Motor neuron (in vitro differentiated cells): Measurements from ENCODE around the gene MMP8. TPM values are rescaled to one million over a fixed set of nuclear protein-coding genes. Genes with fewer than 3 reads are reported as not detected.

ENCODE experiments used
- ATAC-seq, 8 experiments: fragments of 200-7000 bp; cut with Tn5 transposase; replicated peaks in 6 of 8; 2 replicates each; pipeline ENCODE4 v1.8.0; 2021; ENCODE audit warnings: mild to moderate bottlenecking in 8 of 8, moderate library complexity in 8 of 8
- H3K27ac ChIP-seq, 2 donors: fragments of 250-450 bp; sonication (Bioruptor Pico); 2 replicates each; pipeline ENCODE4 v1.9.0; 2021; ENCODE audit warnings: antibody characterized with exemption in 2 of 2, mild to moderate bottlenecking in 2 of 2, moderate library complexity in 1 of 2
- H3K4me1 ChIP-seq, 2 donors: fragments of 250-450 bp; sonication (Bioruptor Pico); replicated peaks in 1 of 2; 2 replicates each; pipeline ENCODE4 v1.6.1; 2021; ENCODE audit warnings: antibody characterized with exemption in 2 of 2, mild to moderate bottlenecking in 2 of 2, moderate library complexity in 1 of 2
- H3K4me3 ChIP-seq, 5 donors: fragments of 250-450 bp; sonication (Bioruptor Pico); 2 replicates each; pipeline ENCODE4 v1.9.0; 2021; ENCODE audit warnings: antibody characterized with exemption in 5 of 5, mild to moderate bottlenecking in 5 of 5, moderate library complexity in 4 of 5
- WGBS, 10 experiments: fragments of 450-650 bp; shearing (Covaris generic); methylation state at CpG; one replicate each; pipeline ENCODE4 v1.0.0; 2022; 5-methylcytosine and 5-hydroxymethylcytosine counted together
- in situ Hi-C, 9 experiments: fragments of 400-800 bp; cut with MboI; loops; one replicate each; pipeline ENCODE4 v1.15.0; 2021; ENCODE audit warnings: low sequenced_read_pairs in 9 of 9, low pct_unique_long_range_greater_than_20kb in 2 of 9; ENCODE audit not compliant: unreplicated experiment in 9 of 9
- total RNA-seq, 8 experiments: library from RNA; unstranded; fragments of 300-600 nt; gene quantifications; 2 replicates each; pipeline versions ENCODE4 v1.2.3 to v1.2.4, GENCODE V29; 2022

MMP8 gene, protein sequence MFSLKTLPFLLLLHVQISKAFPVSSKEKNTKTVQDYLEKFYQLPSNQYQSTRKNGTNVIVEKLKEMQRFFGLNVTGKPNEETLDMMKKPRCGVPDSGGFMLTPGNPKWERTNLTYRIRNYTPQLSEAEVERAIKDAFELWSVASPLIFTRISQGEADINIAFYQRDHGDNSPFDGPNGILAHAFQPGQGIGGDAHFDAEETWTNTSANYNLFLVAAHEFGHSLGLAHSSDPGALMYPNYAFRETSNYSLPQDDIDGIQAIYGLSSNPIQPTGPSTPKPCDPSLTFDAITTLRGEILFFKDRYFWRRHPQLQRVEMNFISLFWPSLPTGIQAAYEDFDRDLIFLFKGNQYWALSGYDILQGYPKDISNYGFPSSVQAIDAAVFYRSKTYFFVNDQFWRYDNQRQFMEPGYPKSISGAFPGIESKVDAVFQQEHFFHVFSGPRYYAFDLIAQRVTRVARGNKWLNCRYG
- under 1 TPM in 5 of 8 experiments, not detected in 3; 0.10 to 0.32 (median 0.21) TPM for total RNA-seq

DNA sequence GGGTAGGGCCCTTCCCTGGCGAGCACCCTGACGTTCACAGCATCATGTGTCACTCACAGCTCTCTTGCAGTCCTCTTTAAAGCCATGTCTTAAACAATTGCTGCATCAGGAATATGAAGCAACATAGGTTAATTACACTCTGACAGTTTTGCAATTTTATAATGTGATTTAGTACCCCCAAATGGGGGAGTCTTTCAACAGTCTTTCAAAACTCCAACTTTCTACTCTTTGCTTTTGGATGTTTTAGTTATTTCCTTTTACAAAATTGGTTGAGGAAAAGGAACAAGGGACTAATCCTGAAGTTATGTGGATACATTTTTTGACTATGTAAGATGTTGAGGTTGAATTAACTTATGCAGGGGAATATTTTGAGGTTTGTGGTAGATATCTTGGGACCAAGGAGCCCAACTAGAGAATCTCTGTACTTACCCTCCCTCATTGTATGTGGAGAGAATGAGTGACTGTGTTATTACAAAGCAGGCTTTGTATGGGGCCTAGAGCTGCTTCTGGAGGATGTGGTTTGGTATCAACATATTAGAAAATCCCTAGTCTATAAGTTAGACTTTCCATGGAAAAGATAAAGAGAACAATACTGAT lies at the start of gene MMP8:
Gene MMP8, minus strand, starts transcription at position 51 of the 597 bp plus-strand sequence. CDS start 99 bp downstream, outside the sequence.
- no peak for ATAC-seq
- in situ Hi-C loops, result no loop called here
- H3K4me3 ChIP-seq, result no peak within 1 kb of the TSS
- H3K4me1 ChIP-seq, result no peaks in the 10 kb centered on the region
- WGBS, 10 experiments, result 0 to 86% (median 38%) methylated on average over 1 to 2 of the region's 2 CpGs; no CpG with 5 or more reads in 4 of the 10 experiments
- no peak within 1 kb of the TSS for H3K27ac ChIP-seq

DNA sequence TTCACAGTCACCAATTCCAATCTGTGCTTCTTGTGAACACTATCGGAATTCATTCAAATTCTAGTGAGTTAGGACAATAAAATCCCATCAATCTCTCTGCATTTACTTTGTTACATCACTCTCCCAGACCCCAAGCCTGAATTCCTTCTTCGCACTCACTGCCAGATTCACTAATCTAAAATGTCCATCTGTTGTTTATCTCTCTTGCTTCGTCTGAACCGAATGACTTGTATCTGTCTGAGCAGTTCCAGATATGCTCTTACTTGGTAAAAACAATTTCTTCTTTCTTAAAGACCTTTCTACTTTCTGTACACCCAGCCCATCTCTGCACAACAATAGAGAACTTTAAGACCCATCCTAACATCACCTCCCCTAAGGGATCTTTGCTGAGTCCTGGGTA lies 48.6 kb upstream of the MMP8 start:
- WGBS, 10 experiments, result 20 to 100% (median 64%) methylated on average over 1 to 4 of the region's 4 CpGs
- no peak overlapping the region for H3K27ac ChIP-seq
- no peak for ATAC-seq
- H3K4me1 ChIP-seq, result peaks cover 0 to 3% of the 10 kb centered on the region in 2 donors
- in situ Hi-C loops, result no loop called here
- H3K4me3 ChIP-seq, result no peak overlapping the region

- peaks cover 0 to 3% of the 10 kb centered on the region in 2 donors for H3K4me1 ChIP-seq
- 0 to 100% (median 43%) methylated on average over 1 of the region's 1 CpG; no CpG with 5 or more reads in 4 of the 10 experiments for WGBS, 10 experiments
- H3K4me3 ChIP-seq, result no peak overlapping the region
- in situ Hi-C loops, result no loop called here
- no peak overlapping the region for H3K27ac ChIP-seq
- no peak for ATAC-seq
These were observed 46.6 kb upstream of the MMP8 start for GRCh38 chr11:102771351-102771750.

DNA sequence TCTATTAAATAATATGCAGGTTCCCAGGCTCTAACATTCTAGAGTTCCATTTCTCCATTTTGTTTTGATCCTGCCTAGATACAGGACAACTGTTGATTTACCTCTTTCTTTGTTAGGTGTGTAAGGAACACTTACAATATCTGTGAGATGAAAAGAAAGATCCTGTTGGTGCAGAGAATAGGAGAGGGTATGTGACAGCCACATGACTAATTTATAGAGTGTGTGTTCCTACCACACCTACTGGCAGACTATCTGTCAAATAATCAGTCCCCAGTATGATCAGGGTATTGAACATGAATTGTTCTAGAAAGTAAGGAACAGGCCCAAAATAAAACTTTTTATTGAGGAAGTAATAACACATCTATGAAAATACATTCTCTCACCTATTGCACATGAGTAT lies 45.4 kb upstream of the MMP8 start:
- in situ Hi-C loops, result no loop called here
- no peak overlapping the region for H3K4me3 ChIP-seq
- no peak for ATAC-seq
- peaks cover 0 to 3% of the 10 kb centered on the region in 2 donors for H3K4me1 ChIP-seq
- no peak overlapping the region for H3K27ac ChIP-seq

DNA sequence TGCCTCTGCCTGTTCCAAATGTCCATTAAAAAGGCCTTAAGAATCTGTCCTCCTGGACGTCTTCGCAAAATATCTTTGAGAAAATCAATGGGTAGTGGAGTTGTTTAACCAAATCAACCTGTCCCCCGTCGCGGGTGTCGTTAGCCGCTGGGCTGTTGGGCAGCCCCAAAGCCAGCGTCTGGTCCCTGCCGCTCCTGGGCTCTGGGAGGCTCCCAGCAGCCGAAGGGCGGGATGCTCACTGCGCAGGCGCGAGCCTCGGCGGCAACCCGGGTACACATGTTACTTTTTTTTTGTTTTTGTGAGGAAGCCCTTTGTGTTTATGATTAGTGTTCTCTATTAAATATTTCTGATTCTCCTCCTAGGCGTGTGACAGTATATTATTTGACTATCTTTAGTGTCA lies 43.0 kb upstream of the MMP8 start:
- no peak for ATAC-seq
- 43 to 97% (median 90%) methylated on average over 1 to 11 of the region's 18 CpGs; no CpG with 5 or more reads in 3 of the 10 experiments for WGBS, 10 experiments
- H3K27ac ChIP-seq, result no peak overlapping the region
- H3K4me1 ChIP-seq, result no peaks in the 10 kb centered on the region
- H3K4me3 ChIP-seq, result no peak overlapping the region
- in situ Hi-C loops, result no loop called here

- no peak for ATAC-seq
- 0 to 100% (median 61%) methylated on average over 1 to 2 of the region's 2 CpGs for WGBS, 10 experiments
- Histone ChIP-seq H3K27ac (no peak overlapping the region), H3K4me3 (no peak overlapping the region), H3K4me1 (peaks cover 0 to 4% of the 10 kb centered on the region in 2 donors)
- in situ Hi-C loops, result no loop called here
These were observed 38.7 kb upstream of the MMP8 start for GRCh38 chr11:102763440-102763839.

DNA sequence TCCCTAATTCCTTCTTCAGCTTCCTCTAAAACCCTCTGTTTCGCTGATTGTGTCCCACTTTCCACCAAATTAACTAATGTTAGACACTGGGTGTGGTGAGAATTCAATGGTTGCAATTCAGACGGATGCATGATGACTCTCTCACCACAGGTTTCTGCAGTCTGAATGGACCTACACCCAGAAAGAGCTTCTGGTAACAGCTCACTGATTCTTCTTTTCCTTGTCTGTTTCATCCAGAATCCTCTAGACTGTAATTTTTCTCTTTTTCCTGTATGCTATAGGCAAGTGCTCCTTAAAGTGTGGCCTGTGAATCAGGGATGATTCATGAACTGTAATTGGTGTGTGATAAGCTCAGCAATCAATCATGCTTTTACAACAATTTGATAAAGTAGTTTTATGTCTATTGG lies 37.6 kb upstream of the MMP8 start:
- H3K4me1 ChIP-seq, result peaks cover 0 to 4% of the 10 kb centered on the region in 2 donors
- no peak overlapping the region for H3K4me3 ChIP-seq
- in situ Hi-C loops, result no loop called here
- no peak overlapping the region for H3K27ac ChIP-seq
- ATAC-seq, result peak in 4 of 8 experiments; percentile 55 to 83 (median 69)
- 0 to 71% (median 20%) methylated on average over 1 to 2 of the region's 2 CpGs; no CpG with 5 or more reads in 3 of the 10 experiments for WGBS, 10 experiments

DNA sequence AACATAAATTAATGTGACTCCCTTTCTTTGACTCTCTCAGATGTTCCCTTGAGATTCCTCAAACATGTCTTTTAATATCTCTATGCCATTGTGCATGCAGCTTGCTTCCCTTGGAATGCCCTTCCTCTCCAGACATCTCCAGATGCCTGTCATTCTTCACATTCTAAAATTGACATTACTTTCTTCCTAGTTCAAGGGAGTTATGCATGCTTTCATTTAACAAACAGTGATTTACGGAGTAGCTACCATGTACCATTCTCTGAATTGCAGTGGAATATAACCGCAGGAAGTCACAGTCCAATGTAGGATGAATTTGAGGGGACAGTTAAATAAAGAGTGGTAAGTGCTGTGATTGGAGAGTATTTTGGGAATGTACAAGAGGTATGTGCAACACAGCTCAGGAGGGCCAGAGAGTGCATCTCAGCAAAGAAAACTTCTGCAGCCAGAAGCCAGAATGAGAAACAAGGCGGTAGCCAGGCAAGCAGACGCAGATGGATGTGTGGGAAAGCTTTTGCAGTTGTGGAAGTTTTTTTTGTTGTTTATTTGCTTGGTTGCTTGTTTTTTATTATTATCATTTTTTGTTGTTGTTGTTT lies 37.0 kb upstream of the MMP8 start:
- no peak overlapping the region for H3K4me3 ChIP-seq
- in situ Hi-C loops, result no loop called here
- WGBS, 10 experiments, result 40 to 100% (median 79%) methylated on average over 1 to 4 of the region's 4 CpGs; no CpG with 5 or more reads in 1 of the 10 experiments
- ATAC-seq, result peak in 2 of 8 experiments; percentile 30 to 38
- no peak overlapping the region for H3K27ac ChIP-seq
- H3K4me1 ChIP-seq, result peaks cover 0 to 4% of the 10 kb centered on the region in 2 donors

- Histone ChIP-seq H3K4me3 (peak overlapping the region in 1 of 5 donors; percentile 6), H3K4me1 (peaks cover 0 to 4% of the 10 kb centered on the region in 2 donors), H3K27ac (no peak overlapping the region)
- 0 to 94% (median 80%) methylated on average over 1 to 4 of the region's 4 CpGs; no CpG with 5 or more reads in 1 of the 10 experiments for WGBS, 10 experiments
- ATAC-seq, result peak in 5 of 8 experiments; percentile 66 to 78 (median 70)
- in situ Hi-C loops, result no loop called here
These were observed 35.7 kb upstream of the MMP8 start for GRCh38 chr11:102760344-102761035.

- peaks cover 0 to 4% of the 10 kb centered on the region in 2 donors for H3K4me1 ChIP-seq
- 65 to 88% (median 68%) methylated on average over 1 to 2 of the region's 2 CpGs; no CpG with 5 or more reads in 2 of the 10 experiments for WGBS, 10 experiments
- peak in 2 of 8 experiments; percentile 17 to 22 for ATAC-seq
- no peak overlapping the region for H3K4me3 ChIP-seq
- H3K27ac ChIP-seq, result no peak overlapping the region
- in situ Hi-C loops, result no loop called here
These were observed 33.2 kb upstream of the MMP8 start for GRCh38 chr11:102757823-102758549.

GRCh38 chr11:102753267-102753666 lies 28.5 kb upstream of the MMP8 start:
- 20 to 100% (median 100%) methylated on average over 1 of the region's 1 CpG; no CpG with 5 or more reads in 1 of the 10 experiments for WGBS, 10 experiments
- H3K4me3 ChIP-seq, result no peak overlapping the region
- no peak for ATAC-seq
- H3K4me1 ChIP-seq, result no peaks in the 10 kb centered on the region
- in situ Hi-C loops, result no loop called here
- no peak overlapping the region for H3K27ac ChIP-seq

DNA sequence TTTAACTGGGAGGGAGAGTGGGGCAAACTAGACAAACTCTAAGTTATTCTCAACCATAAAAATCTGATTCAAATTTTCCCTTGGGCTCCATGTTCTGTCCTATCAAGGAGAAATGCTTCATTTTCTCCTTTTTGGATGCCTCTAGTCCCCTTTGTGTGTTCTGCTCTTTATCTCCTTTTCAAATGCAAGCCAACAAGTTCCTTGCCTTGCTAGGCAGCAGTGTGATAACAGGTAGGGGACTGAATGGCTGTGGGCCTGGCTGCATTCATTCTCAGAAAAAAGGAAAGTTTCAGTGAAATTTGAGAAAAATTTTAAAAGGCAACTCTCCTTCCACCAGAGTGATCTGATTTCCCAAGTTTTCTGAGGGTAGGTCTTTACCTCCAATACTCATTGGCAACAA lies 26.9 kb upstream of the MMP8 start:
- no peak for ATAC-seq
- Histone ChIP-seq H3K4me1 (no peaks in the 10 kb centered on the region), H3K4me3 (no peak overlapping the region), H3K27ac (no peak overlapping the region)
- in situ Hi-C loops, result no loop called here
